ENCODE results near the gene PCSK4. TPM values are rescaled to one million over a fixed set of nuclear protein-coding genes. Genes with fewer than 3 reads are reported as not detected.
A peak's percentile ranks its signal among the peaks of the same experiment; 100 is the strongest.

PCSK4 gene
- total RNA-seq, 1 donor from 2014 or later, result 12.4 TPM

GRCh38 chr19:1471515-1472160 is 18.5 kb downstream of the PCSK4 start:
- H3K27me3 Mint-ChIP-seq, result peaks cover 31% of the 10 kb centered on the region

GRCh38 chr19:1471010-1471514 is 19.1 kb downstream of the PCSK4 start:
- H3K9me3 Mint-ChIP-seq, result no peaks in the 10 kb centered on the region

More at GRCh38 chr19:1471515-1472160, 18.5 kb downstream of the PCSK4 start:
- no peak overlapping the region for H3K4me3 Mint-ChIP-seq
- no peaks in the 10 kb centered on the region for H3K36me3 Mint-ChIP-seq
- H3K9me3 Mint-ChIP-seq, result no peaks in the 10 kb centered on the region
- peak; percentile 34 for TF ChIP-seq CTCF (conservative IDR thresholded peaks at IDR 0.05)
- H3K4me1 Mint-ChIP-seq (ENCODE audit: unreplicated experiment), result no peaks in the 10 kb centered on the region
- DNase-seq (ENCODE audit: extremely low spot score, unreplicated experiment), result no peak
- H3K27ac Mint-ChIP-seq, result no peak overlapping the region

GRCh38 chr19:1470305-1471009 is 19.7 kb downstream of the PCSK4 start:
- no peak for TF ChIP-seq CTCF (conservative IDR thresholded peaks at IDR 0.05)
- Mint-ChIP-seq H3K4me3 (peak overlapping the region; percentile 65), H3K36me3 (no peaks in the 10 kb centered on the region), H3K27ac (no peak overlapping the region), H3K9me3 (no peaks in the 10 kb centered on the region), H3K27me3 (peaks cover 32% of the 10 kb centered on the region), H3K4me1 (ENCODE audit: unreplicated experiment) (no peaks in the 10 kb centered on the region)
- no peak for DNase-seq (ENCODE audit: extremely low spot score, unreplicated experiment)

More at GRCh38 chr19:1471010-1471514, 19.1 kb downstream of the PCSK4 start:
- H3K4me1 Mint-ChIP-seq (ENCODE audit: unreplicated experiment), result no peaks in the 10 kb centered on the region
- H3K27ac Mint-ChIP-seq, result no peak overlapping the region
- peaks cover 32% of the 10 kb centered on the region for H3K27me3 Mint-ChIP-seq
- H3K4me3 Mint-ChIP-seq, result peak overlapping the region; percentile 74
- TF ChIP-seq CTCF (conservative IDR thresholded peaks at IDR 0.05), result no peak
- no peak for DNase-seq (ENCODE audit: extremely low spot score, unreplicated experiment)
- no peaks in the 10 kb centered on the region for H3K36me3 Mint-ChIP-seq

- Mint-ChIP-seq H3K27me3 (peaks cover 32% of the 10 kb centered on the region), H3K36me3 (no peaks in the 10 kb centered on the region), H3K4me1 (ENCODE audit: unreplicated experiment) (no peaks in the 10 kb centered on the region), H3K27ac (no peak overlapping the region), H3K9me3 (no peaks in the 10 kb centered on the region), H3K4me3 (peak overlapping the region; percentile 65)
- no peak for TF ChIP-seq CTCF (conservative IDR thresholded peaks at IDR 0.05)
- DNase-seq (ENCODE audit: extremely low spot score, unreplicated experiment), result no peak
Observed at GRCh38 chr19:1470055-1470304, 20.2 kb downstream of the PCSK4 start.

GRCh38 chr19:1469255-1470054 is 20.7 kb downstream of the PCSK4 start:
- Mint-ChIP-seq H3K4me1 (ENCODE audit: unreplicated experiment) (no peaks in the 10 kb centered on the region), H3K36me3 (no peaks in the 10 kb centered on the region), H3K9me3 (no peaks in the 10 kb centered on the region), H3K27me3 (peaks cover 34% of the 10 kb centered on the region), H3K4me3 (no peak overlapping the region), H3K27ac (no peak overlapping the region)
- TF ChIP-seq CTCF (conservative IDR thresholded peaks at IDR 0.05), result no peak
- no peak for DNase-seq (ENCODE audit: extremely low spot score, unreplicated experiment)
